ENCODE data around the gene LIPT2.

DNA sequence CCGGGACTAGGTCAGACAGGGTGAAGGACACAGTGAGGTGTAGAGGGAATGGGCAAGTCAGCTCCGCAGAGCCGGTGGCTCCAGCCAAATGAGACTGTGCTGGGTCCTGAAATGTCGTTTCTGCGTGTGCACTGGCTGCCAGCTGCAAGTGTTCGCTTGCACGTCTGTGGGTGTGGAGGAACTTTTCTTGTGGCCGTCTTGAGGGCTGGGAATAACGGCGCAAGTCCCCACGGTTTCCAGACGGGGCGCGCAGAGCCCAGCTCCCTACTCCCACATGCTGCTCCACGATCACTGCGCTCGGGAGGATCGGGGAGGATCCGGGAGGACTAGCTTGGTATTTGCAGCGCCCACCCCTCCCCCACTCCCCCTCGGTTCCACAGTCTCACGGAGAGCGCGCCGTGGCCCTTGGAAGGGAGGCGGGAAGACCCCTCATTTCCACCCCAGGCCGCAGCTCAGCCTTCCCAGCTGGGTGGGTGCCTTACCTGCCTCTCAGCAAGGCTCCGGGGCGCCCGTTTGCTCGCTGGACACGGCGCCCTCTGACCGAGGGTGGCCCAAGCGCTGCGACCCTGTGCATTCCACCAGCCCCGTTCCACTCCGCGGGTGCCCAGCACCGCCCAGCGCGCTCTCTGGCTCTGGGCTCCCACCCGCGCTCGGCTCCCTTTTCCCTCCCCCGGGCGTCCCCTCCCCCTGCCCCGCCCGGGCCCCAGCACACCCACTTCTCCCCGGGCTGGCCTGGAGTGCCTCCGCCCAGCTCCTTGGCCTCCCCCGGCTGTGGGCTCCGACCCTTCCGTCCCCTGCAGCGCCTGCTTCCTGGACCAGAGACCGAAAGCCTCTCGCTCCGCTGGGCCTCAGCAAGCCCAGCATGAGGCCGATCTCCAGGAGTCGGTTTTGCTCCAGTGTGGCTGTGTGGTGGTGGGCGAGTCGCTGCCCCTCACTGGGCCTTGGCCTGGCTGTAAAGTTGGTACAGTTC, 26.3 kb downstream of the LIPT2 start, which contains the start of gene KCNE3:
- TF ChIP-seq, protein P1, sequence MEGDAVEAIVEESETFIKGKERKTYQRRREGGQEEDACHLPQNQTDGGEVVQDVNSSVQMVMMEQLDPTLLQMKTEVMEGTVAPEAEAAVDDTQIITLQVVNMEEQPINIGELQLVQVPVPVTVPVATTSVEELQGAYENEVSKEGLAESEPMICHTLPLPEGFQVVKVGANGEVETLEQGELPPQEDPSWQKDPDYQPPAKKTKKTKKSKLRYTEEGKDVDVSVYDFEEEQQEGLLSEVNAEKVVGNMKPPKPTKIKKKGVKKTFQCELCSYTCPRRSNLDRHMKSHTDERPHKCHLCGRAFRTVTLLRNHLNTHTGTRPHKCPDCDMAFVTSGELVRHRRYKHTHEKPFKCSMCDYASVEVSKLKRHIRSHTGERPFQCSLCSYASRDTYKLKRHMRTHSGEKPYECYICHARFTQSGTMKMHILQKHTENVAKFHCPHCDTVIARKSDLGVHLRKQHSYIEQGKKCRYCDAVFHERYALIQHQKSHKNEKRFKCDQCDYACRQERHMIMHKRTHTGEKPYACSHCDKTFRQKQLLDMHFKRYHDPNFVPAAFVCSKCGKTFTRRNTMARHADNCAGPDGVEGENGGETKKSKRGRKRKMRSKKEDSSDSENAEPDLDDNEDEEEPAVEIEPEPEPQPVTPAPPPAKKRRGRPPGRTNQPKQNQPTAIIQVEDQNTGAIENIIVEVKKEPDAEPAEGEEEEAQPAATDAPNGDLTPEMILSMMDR (IDR thresholded peaks at IDR 0.05) = no peak
- TF ChIP-seq EP300 (IDR thresholded peaks at IDR 0.05) (no peak), POLR2AphosphoS5 (IDR thresholded peaks at IDR 0.05) (no peak), POLR2A (IDR thresholded peaks at IDR 0.05) (no peak)
